Astrocyte (in vitro differentiated cells and primary cell): ENCODE measurements around the gene SNPH.

ENCODE experiments used
- EZH2 ChIP-seq: IDR thresholded peaks from 2 replicates; pipeline ENCODE4 v1.6.1; 2012; ENCODE audit warnings: mild to moderate bottlenecking, low read length, inconsistent platforms; ENCODE audit not compliant: insufficient read depth
- TF ChIP-seq, protein P1 (sequence below): IDR thresholded peaks from 2 replicates; pipeline ENCODE4 v1.5.1; 2011; ENCODE audit warnings: low read depth, mild to moderate bottlenecking, inconsistent platforms, low read length, moderate library complexity; ENCODE audit not compliant: insufficient read depth

DNA sequence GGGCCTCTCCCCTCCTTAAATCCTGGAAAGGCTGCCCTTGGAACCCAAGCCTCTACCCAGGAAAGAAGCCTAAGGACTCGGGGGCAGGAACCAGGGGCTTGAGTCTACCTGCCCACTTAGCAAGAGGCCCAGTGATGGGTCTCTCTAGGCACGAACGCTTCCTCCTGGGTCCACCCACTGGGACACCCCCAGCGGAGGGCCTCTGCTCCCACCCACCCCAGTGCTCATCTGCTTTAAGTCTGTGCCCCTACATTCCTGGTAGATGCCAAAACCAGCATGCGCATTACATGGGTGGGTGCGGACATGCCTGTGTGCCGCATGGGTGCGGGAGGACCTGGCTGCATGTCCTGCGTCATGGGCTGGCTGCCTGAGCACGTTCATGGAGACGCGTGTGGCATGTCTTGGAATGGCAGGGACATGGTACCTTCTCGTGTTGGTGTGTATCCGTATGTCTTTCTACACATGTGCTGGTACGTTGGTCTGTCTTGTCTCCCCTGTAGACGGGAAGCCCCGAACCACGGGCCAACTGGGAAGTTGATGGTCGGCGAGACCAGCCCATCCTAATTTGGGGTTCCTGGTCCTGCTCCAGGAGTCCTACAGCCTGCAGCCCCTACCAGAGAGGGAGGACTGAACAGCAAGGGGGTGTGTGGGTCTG, 29.3 kb downstream of the SNPH start:
- TF ChIP-seq, protein P1, sequence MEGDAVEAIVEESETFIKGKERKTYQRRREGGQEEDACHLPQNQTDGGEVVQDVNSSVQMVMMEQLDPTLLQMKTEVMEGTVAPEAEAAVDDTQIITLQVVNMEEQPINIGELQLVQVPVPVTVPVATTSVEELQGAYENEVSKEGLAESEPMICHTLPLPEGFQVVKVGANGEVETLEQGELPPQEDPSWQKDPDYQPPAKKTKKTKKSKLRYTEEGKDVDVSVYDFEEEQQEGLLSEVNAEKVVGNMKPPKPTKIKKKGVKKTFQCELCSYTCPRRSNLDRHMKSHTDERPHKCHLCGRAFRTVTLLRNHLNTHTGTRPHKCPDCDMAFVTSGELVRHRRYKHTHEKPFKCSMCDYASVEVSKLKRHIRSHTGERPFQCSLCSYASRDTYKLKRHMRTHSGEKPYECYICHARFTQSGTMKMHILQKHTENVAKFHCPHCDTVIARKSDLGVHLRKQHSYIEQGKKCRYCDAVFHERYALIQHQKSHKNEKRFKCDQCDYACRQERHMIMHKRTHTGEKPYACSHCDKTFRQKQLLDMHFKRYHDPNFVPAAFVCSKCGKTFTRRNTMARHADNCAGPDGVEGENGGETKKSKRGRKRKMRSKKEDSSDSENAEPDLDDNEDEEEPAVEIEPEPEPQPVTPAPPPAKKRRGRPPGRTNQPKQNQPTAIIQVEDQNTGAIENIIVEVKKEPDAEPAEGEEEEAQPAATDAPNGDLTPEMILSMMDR = no peak
- TF ChIP-seq EZH2 = no peak
